Astrocyte (in vitro differentiated cells and primary cell): ENCODE data around the gene TEFM.

ENCODE experiments used
- CTCF ChIP-seq: IDR thresholded peaks from 2 replicates; pipeline ENCODE4 v1.5.1; 2011; ENCODE audit warnings: low read depth, mild to moderate bottlenecking, inconsistent platforms, low read length, moderate library complexity; ENCODE audit not compliant: insufficient read depth
- EZH2 ChIP-seq: IDR thresholded peaks from 2 replicates; pipeline ENCODE4 v1.6.1; 2012; ENCODE audit warnings: mild to moderate bottlenecking, low read length, inconsistent platforms; ENCODE audit not compliant: insufficient read depth

GRCh38 chr17:30869005-30869404, 37.0 kb downstream of the TEFM start:
- no peak for TF ChIP-seq CTCF
- TF ChIP-seq EZH2: no peak
